ENCODE data around the gene PDE10A. TPM values are rescaled to one million over a fixed set of nuclear protein-coding genes. Genes with fewer than 3 reads are reported as not detected.

PDE10A gene
- total RNA-seq, 4 donors from 2014 or later = 2.7 to 8.8 (median 7.0) TPM

GRCh38 chr6:165701564-165702354 lies 38.7 kb upstream of the PDE10A start:
- TF ChIP-seq, protein P1, sequence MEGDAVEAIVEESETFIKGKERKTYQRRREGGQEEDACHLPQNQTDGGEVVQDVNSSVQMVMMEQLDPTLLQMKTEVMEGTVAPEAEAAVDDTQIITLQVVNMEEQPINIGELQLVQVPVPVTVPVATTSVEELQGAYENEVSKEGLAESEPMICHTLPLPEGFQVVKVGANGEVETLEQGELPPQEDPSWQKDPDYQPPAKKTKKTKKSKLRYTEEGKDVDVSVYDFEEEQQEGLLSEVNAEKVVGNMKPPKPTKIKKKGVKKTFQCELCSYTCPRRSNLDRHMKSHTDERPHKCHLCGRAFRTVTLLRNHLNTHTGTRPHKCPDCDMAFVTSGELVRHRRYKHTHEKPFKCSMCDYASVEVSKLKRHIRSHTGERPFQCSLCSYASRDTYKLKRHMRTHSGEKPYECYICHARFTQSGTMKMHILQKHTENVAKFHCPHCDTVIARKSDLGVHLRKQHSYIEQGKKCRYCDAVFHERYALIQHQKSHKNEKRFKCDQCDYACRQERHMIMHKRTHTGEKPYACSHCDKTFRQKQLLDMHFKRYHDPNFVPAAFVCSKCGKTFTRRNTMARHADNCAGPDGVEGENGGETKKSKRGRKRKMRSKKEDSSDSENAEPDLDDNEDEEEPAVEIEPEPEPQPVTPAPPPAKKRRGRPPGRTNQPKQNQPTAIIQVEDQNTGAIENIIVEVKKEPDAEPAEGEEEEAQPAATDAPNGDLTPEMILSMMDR (IDR thresholded peaks at IDR 0.05; ENCODE audit: low read depth) = no peak

GRCh38 chr6:165701005-165701404 lies 38.0 kb upstream of the PDE10A start:
- TF ChIP-seq, protein P1 (IDR thresholded peaks at IDR 0.05; ENCODE audit: low read depth) = no peak

- TF ChIP-seq, protein P1 (IDR thresholded peaks at IDR 0.05; ENCODE audit: low read depth) = no peak
These were observed 35.8 kb upstream of the PDE10A start for GRCh38 chr6:165698868-165699267.

- TF ChIP-seq, protein P1 (IDR thresholded peaks at IDR 0.05; ENCODE audit: low read depth) = no peak
These were observed 34.1 kb upstream of the PDE10A start for GRCh38 chr6:165697171-165697570.

GRCh38 chr6:165695722-165696515 lies 32.9 kb upstream of the PDE10A start:
- TF ChIP-seq, protein P1 (IDR thresholded peaks at IDR 0.05; ENCODE audit: low read depth) = no peak

- TF ChIP-seq, protein P1 (IDR thresholded peaks at IDR 0.05; ENCODE audit: low read depth) = no peak
These were observed 31.3 kb upstream of the PDE10A start for GRCh38 chr6:165694296-165694695.

- TF ChIP-seq, protein P1 (IDR thresholded peaks at IDR 0.05; ENCODE audit: low read depth) = no peak
These were observed 29.1 kb upstream of the PDE10A start for GRCh38 chr6:165692106-165692653.

Measured in subcutaneous adipose tissue (tissue), 4 donors.